Parathyroid adenoma (tissue), 2 donors: ENCODE data around the gene LMBR1L.

ENCODE experiments used
- H2AFZ ChIP-seq: fragments of 300-600 bp; sonication (generic); one replicate; pipeline ENCODE4 v1.7.0; 2017; ENCODE audit warnings: antibody characterized with exemption, mild to moderate bottlenecking
- H3K27ac ChIP-seq: fragments of 300-600 bp; sonication (generic); one replicate; pipeline ENCODE4 v1.7.0; 2017
- H3K27me3 ChIP-seq: fragments of 300-600 bp; sonication (generic); one replicate; pipeline ENCODE4 v1.7.0; 2017; ENCODE audit warnings: low read length; ENCODE audit not compliant: control insufficient read depth, insufficient read depth
- H3K36me3 ChIP-seq: fragments of 300-600 bp; sonication (generic); one replicate; pipeline ENCODE4 v1.7.0; 2017; ENCODE audit warnings: low read length; ENCODE audit not compliant: control insufficient read depth, insufficient read depth
- H3K4me1 ChIP-seq: fragments of 300-600 bp; sonication (generic); one replicate; pipeline ENCODE4 v1.7.0; 2017; ENCODE audit warnings: control low read depth
- H3K4me2 ChIP-seq: fragments of 300-600 bp; sonication (generic); one replicate; pipeline ENCODE4 v1.7.0; 2017; ENCODE audit warnings: low read length
- H3K4me3 ChIP-seq: fragments of 300-600 bp; sonication (generic); one replicate; pipeline ENCODE4 v1.7.0; 2017; ENCODE audit warnings: low read depth, low read length
- H3K79me2 ChIP-seq: fragments of 300-600 bp; sonication (generic); one replicate; pipeline ENCODE4 v1.7.0; 2017; ENCODE audit warnings: control low read depth
- H3K9ac ChIP-seq: fragments of 300-600 bp; sonication (generic); one replicate; pipeline ENCODE4 v1.7.0; 2017; ENCODE audit warnings: mild to moderate bottlenecking
- H3K9me3 ChIP-seq: fragments of 300-600 bp; sonication (generic); one replicate; pipeline ENCODE4 v1.7.0; 2017; ENCODE audit warnings: low read length; ENCODE audit not compliant: control insufficient read depth
- TF ChIP-seq, protein P1 (sequence below): fragments of 300-600 bp; sonication (generic); IDR thresholded peaks from one replicate; pipeline ENCODE4 v1.7.0; 2017; ENCODE audit warnings: antibody characterized with exemption, mild to moderate bottlenecking
- donor health status: primary hyperparathyroidism.

LMBR1L gene

DNA sequence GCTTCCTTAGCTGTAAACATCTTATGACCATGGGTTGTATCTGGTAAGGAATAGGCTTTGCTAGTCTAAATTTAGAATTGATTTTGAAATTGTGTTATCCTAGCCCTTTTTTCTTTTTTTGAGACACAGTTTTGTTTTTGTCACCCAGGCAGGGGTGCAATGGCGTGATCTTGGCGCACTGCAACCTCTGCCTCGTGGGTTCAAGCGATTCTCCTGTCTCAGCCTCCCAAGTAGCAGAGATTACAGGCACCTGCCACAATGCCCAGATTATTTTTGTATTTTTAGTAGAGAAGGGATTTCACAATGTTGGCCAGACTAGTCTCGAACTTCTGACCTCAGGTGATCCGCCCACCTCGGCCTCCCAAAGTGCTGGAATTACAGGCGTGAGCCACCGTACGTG, 22.9 kb upstream of the LMBR1L start:
- Histone ChIP-seq H3K4me2 (no peak overlapping the region), H2AFZ (no peak overlapping the region), H3K9me3 (no peaks in the 10 kb centered on the region), H3K36me3 (no peaks in the 10 kb centered on the region), H3K79me2 (peaks cover 2% of the 10 kb centered on the region), H3K9ac (no peak overlapping the region), H3K4me3 (no peak overlapping the region), H3K27ac (no peak overlapping the region), H3K27me3 (no peaks in the 10 kb centered on the region), H3K4me1 (peaks cover 11% of the 10 kb centered on the region)
- TF ChIP-seq, protein P1, sequence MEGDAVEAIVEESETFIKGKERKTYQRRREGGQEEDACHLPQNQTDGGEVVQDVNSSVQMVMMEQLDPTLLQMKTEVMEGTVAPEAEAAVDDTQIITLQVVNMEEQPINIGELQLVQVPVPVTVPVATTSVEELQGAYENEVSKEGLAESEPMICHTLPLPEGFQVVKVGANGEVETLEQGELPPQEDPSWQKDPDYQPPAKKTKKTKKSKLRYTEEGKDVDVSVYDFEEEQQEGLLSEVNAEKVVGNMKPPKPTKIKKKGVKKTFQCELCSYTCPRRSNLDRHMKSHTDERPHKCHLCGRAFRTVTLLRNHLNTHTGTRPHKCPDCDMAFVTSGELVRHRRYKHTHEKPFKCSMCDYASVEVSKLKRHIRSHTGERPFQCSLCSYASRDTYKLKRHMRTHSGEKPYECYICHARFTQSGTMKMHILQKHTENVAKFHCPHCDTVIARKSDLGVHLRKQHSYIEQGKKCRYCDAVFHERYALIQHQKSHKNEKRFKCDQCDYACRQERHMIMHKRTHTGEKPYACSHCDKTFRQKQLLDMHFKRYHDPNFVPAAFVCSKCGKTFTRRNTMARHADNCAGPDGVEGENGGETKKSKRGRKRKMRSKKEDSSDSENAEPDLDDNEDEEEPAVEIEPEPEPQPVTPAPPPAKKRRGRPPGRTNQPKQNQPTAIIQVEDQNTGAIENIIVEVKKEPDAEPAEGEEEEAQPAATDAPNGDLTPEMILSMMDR: no peak

- no peaks in the 10 kb centered on the region for H3K27me3 ChIP-seq
- H3K79me2 ChIP-seq: peaks cover 2% of the 10 kb centered on the region
- no peak overlapping the region for H3K9ac ChIP-seq
- H3K36me3 ChIP-seq: no peaks in the 10 kb centered on the region
- H3K4me1 ChIP-seq: peaks cover 11% of the 10 kb centered on the region
- TF ChIP-seq, protein P1: no peak
- no peak overlapping the region for H3K27ac ChIP-seq
- no peak overlapping the region for H3K4me2 ChIP-seq
- H3K4me3 ChIP-seq: no peak overlapping the region
- H3K9me3 ChIP-seq: no peaks in the 10 kb centered on the region
- no peak overlapping the region for H2AFZ ChIP-seq
Observed at GRCh38 chr12:49133014-49133413, 22.4 kb upstream of the LMBR1L start.

DNA sequence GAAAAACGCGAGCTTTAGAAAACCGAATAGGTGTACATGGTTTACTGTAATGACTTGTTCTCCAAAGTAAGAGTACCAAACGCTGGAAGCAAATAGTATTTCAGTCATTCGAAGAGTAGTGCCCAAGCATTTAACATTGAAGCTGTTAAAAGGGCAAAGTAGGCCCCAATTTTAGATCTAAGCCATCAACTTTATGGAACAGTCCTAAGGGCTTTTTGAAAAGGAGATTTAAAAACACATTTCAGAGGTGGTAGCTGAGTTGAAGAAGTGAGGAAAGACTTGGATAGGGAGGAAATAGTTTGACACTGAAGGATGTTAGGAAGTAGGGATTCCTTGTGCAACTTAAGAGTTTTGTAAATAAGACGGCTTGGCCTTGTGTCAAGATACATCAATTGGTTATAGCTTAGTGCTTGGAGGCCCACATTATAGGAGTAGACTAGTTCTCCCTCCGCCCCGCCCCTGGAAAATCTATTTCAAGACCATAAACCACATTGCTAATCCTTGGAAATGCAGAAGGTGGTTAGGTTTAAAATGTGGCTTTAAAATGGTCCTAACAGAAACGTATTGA, 21.3 kb upstream of the LMBR1L start:
- Histone ChIP-seq H3K9me3 (no peaks in the 10 kb centered on the region), H3K79me2 (peaks cover 2% of the 10 kb centered on the region), H3K4me2 (peak overlapping the region; percentile 56), H3K4me1 (peaks cover 11% of the 10 kb centered on the region), H3K27me3 (no peaks in the 10 kb centered on the region), H2AFZ (peak overlapping the region; percentile 76), H3K36me3 (no peaks in the 10 kb centered on the region), H3K9ac (no peak overlapping the region), H3K4me3 (peak overlapping the region; percentile 95), H3K27ac (peak overlapping the region; percentile 75)
- TF ChIP-seq, protein P1: no peak

DNA sequence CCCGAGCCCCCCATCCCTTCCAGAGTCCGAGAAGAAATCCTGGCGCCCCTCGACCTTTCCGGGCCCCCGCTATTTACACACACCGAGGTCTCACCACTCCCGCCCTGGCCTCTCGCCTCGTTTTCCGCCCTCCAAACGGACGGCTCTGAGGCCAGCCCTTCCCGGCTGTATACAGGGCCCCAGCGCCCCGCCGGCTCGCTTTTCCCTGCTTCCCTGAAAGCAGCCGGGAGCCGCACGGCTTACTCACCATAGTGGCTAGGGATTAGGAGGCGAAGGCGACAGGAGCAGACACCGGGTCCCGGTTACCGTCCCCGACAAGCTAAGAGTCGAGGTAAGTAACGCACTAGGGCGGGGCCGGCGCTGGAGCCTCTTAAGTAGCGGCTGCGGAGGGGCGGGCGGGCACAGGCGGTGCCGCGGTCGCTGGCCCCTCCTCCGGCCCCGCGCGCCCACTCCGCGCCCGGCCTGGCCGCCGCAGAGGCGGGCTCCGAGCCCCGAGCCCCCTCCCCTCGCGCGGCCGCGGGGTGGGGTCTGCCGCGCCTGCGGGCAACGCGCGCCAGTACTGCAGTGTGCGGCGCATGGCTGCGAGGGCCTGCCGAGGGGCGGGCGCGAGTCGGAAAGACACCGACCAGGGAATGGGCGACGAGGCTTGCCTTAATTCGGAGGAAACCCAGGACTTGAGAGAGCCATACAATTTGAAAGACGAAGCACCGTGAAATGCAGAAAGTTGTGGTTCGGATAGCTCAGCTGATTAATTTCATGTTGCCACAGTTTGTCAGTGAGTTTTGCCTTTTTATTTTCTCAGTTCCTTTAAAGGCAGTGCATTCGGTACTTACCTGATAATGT, 20.6 kb upstream of the LMBR1L start, which contains the start of gene TUBA1B:
TSS of gene TUBA1B (minus strand) at position 345 of the 843 bp plus-strand sequence. CDS start at position 250, 95 bp downstream.
- Histone ChIP-seq H3K27ac (peak within 1 kb of the TSS; percentile 96), H2AFZ (peak within 1 kb of the TSS; percentile 88), H3K9ac (peak within 1 kb of the TSS; percentile 99)

More for the DNA sequence above, 20.6 kb upstream of the LMBR1L start, which contains the start of gene TUBA1B:
- H3K4me3 ChIP-seq: peak within 1 kb of the TSS; percentile 95
- peaks cover 11% of the 10 kb centered on the region for H3K4me1 ChIP-seq
- TF ChIP-seq, protein P1: no peak
- no peaks in the 10 kb centered on the region for H3K9me3 ChIP-seq
- H3K27me3 ChIP-seq: no peaks in the 10 kb centered on the region
- peaks cover 2% of the 10 kb centered on the region for H3K79me2 ChIP-seq
- H3K4me2 ChIP-seq: peak within 1 kb of the TSS; percentile 79
- H3K36me3 ChIP-seq: no peaks in the 10 kb centered on the region
